Body of pancreas (tissue), 4 donors: Measurements from ENCODE around the gene PPFIA1.

ENCODE experiments used
- CTCF ChIP-seq, 7 experiments: fragments of 450-650 bp in 4 of 7; fragments of 200-600 bp in 3 of 7; sonication (generic) in 3 of 7; IDR thresholded peaks; one replicate each; pipeline ENCODE4 v1.5.1; 2016 to 2019; ENCODE audit warnings: antibody characterized with exemption in 7 of 7
- POLR2A ChIP-seq, 3 donors: fragments of 450-650 bp; IDR thresholded peaks; one replicate each; pipeline ENCODE4 v1.6.1; 2016; ENCODE audit warnings: antibody characterized with exemption in 3 of 3, mild to moderate bottlenecking in 2 of 3

- TF ChIP-seq POLR2A (IDR thresholded peaks at IDR 0.05) (no peak), CTCF (IDR thresholded peaks at IDR 0.05) (no peak)
Observed at GRCh38 chr11:70296681-70297080, 26.2 kb downstream of the PPFIA1 start.
